GM12878 (cell line): ENCODE measurements around the gene CD248. TPM values are rescaled to one million over a fixed set of nuclear protein-coding genes. Genes with fewer than 3 reads are reported as not detected.

Source experiments
- BHLHE40 ChIP-seq, 2 experiments: fragments of 450-650 bp in 1 of 2; IDR thresholded peaks; 2 replicates each; pipeline ENCODE4 v1.6.1; 2011 to 2017; ENCODE audit warnings: low read depth in 2 of 2, borderline replicate concordance in 1 of 2, improper control_type of control experiment in 1 of 2, low read length in 1 of 2, mild to moderate bottlenecking in 1 of 2
- CHD1 ChIP-seq: IDR thresholded peaks from 2 replicates; pipeline ENCODE4 v1.6.1; 2012; ENCODE audit warnings: low read depth, low read length, improper control_type of control experiment
- EED ChIP-seq: sonication (generic); IDR thresholded peaks from 2 replicates; pipeline ENCODE4 v1.6.1; 2016; ENCODE audit warnings: antibody characterized with exemption, low read depth
- MEF2B ChIP-seq: fragments of 450-650 bp; IDR thresholded peaks from 2 replicates; pipeline ENCODE4 v1.6.1; 2018; ENCODE audit warnings: mild to moderate bottlenecking, moderate library complexity; ENCODE audit not compliant: partially characterized antibody, poor library complexity, severe bottlenecking
- MTA2 ChIP-seq: fragments of 450-650 bp; IDR thresholded peaks from 2 replicates; pipeline ENCODE4 v1.6.1; 2016; ENCODE audit warnings: low read depth, mild to moderate bottlenecking, moderate library complexity
- MYC ChIP-seq: IDR thresholded peaks from 2 replicates; pipeline ENCODE4 v1.6.1; 2011; ENCODE audit warnings: mild to moderate bottlenecking, low read length, moderate library complexity, inconsistent platforms; ENCODE audit not compliant: insufficient read depth, insufficient replicate concordance, insufficient read length, severe bottlenecking
- RELA ChIP-seq: fragments of 450-650 bp; IDR thresholded peaks from 2 replicates; pipeline ENCODE4 v1.8.0; 2014; ENCODE audit warnings: borderline replicate concordance; ENCODE audit not compliant: partially characterized antibody
- TCF12 ChIP-seq: IDR thresholded peaks from 2 replicates; pipeline ENCODE4 v1.6.1; 2011; ENCODE audit warnings: low read depth, mild to moderate bottlenecking, low read length
- USF2 ChIP-seq: IDR thresholded peaks from 2 replicates; pipeline ENCODE4 v1.6.1; 2011; ENCODE audit warnings: low read depth, low read length, improper control_type of control experiment, borderline replicate concordance
- polyA plus RNA-seq, 11 experiments: library from polyadenylated mRNA; depleted of rRNA in 4 of 11; unstranded in 6 of 11; stranded (reverse) in 5 of 11; fragments of >200 nt; fragmentation: Nextera tagmentation in 4 of 11; fragmentation: Illumina TruSeq in 1 of 11; extraction: Ambion mirVana in 4 of 11; extraction: Trizol in 1 of 11; gene quantifications; 1 replicate in 1 of 11; 2 replicates in 10 of 11; pipeline versions ENCODE4 v1.2.1 to v1.2.3, GENCODE V29; 2011 to 2016; ENCODE audit warnings: inconsistent platforms in 2 of 11, missing spikeins in 2 of 11, low read depth in 1 of 11
- total RNA-seq, 4 experiments: library from RNA; depleted of rRNA in 3 of 4; stranded (reverse); fragments of >200 nt in 3 of 4; fragmentation: Illumina TruSeq in 1 of 4; extraction: Trizol in 1 of 4; gene quantifications; 2 replicates each; pipeline versions ENCODE4 v1.2.1 to v1.2.3, GENCODE V29; 2013 to 2021
- TF ChIP-seq, protein P1 (sequence below): IDR thresholded peaks from 2 replicates; pipeline ENCODE4 v1.6.1; 2011; ENCODE audit warnings: low read depth, mild to moderate bottlenecking, low read length, moderate library complexity, borderline replicate concordance; ENCODE audit errors: extremely low read depth
- TF ChIP-seq, protein P2 (sequence below): fragments of 450-650 bp; conservative IDR thresholded peaks from 2 replicates; pipeline ENCODE4 v1.6.1; 2017; ENCODE audit warnings: mild to moderate bottlenecking, moderate library complexity
- TF ChIP-seq, protein P3 (sequence below): fragments of 450-650 bp; IDR thresholded peaks from 2 replicates; pipeline ENCODE4 v1.6.1; 2016; ENCODE audit warnings: mild to moderate bottlenecking

Gene CD248
- total and polyA plus RNA-seq, 10 of the 15 experiments (the other 5 are each of a cell fraction or from before 2014, with no cell fraction given): 0.10 to 0.21 (median 0.20) TPM; not detected in 7

DNA sequence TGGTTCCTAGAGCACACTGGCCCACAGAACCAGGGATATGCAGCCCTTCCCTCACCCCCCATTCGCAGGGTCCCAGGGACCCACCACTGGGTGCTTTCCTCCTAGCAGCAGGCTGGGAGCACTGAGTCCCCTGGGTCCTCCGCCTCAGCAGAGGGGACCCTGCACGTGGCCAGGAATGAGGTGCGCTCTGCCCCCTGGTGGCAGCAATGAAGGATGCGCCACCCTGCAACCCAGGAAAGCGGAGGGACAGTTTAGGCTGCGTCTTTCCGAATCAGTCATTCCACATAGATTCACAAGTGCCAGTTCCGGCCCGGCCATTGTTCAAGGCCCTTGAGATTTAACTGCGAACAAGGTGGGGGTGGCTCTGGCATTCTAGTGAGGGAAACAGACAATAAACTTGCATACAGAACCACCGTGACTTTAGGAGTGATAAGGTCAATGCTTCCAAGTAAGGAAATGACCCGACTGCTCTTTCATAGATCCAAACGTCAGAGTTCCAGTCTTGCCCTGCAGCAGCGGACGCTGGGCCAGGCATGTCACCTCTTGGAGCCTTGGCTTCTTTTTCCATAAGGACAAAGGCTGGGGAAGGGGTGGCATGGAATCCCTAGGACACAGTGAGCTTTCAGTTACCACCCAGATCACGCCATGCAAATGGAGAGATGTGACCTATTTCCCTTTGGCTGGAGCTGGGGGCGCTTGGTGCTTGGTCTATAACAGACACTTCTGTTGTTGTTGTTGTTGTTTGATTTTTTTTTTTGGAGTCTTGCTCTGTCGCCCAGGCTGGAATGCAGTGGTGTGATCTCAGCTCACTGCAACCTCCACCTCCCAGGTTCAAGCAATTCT, 11.7 kb upstream of the CD248 start (continued):
- TF ChIP-seq MEF2B (peak; percentile 90), MYC (no peak), BHLHE40 (IDR thresholded peaks at IDR 0.05; ENCODE audit: borderline replicate concordance in 1 of 2, low read depth in 2 of 2, low read length in 1 of 2) (peak; percentile 88 to 93), RELA (peak; percentile 74), MTA2 (no peak), USF2 (peak; percentile 55), EED (0 out of 2 replicates have a peak, but pooled peaks have one; percentile 15), TCF12 (0 out of 2 replicates have a peak, but pooled peaks have one; percentile 3), CHD1 (no peak)
- TF ChIP-seq, protein P1, sequence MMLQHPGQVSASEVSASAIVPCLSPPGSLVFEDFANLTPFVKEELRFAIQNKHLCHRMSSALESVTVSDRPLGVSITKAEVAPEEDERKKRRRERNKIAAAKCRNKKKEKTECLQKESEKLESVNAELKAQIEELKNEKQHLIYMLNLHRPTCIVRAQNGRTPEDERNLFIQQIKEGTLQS: peak; percentile 44; the same call in 1 of the 2 replicates
- TF ChIP-seq, protein P2, sequence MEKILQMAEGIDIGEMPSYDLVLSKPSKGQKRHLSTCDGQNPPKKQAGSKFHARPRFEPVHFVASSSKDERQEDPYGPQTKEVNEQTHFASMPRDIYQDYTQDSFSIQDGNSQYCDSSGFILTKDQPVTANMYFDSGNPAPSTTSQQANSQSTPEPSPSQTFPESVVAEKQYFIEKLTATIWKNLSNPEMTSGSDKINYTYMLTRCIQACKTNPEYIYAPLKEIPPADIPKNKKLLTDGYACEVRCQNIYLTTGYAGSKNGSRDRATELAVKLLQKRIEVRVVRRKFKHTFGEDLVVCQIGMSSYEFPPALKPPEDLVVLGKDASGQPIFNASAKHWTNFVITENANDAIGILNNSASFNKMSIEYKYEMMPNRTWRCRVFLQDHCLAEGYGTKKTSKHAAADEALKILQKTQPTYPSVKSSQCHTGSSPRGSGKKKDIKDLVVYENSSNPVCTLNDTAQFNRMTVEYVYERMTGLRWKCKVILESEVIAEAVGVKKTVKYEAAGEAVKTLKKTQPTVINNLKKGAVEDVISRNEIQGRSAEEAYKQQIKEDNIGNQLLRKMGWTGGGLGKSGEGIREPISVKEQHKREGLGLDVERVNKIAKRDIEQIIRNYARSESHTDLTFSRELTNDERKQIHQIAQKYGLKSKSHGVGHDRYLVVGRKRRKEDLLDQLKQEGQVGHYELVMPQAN: 0 out of 2 replicates have a peak, but pooled peaks have one; percentile 25
- TF ChIP-seq, protein P3, sequence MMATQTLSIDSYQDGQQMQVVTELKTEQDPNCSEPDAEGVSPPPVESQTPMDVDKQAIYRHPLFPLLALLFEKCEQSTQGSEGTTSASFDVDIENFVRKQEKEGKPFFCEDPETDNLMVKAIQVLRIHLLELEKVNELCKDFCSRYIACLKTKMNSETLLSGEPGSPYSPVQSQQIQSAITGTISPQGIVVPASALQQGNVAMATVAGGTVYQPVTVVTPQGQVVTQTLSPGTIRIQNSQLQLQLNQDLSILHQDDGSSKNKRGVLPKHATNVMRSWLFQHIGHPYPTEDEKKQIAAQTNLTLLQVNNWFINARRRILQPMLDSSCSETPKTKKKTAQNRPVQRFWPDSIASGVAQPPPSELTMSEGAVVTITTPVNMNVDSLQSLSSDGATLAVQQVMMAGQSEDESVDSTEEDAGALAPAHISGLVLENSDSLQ: 0 out of 2 replicates have a peak, but pooled peaks have one; percentile 10
